ENCODE data around the gene GGT1. TPM values are rescaled to one million over a fixed set of nuclear protein-coding genes. Genes with fewer than 3 reads are reported as not detected.
"Not testable (repeated sequence)": the region's sequence is repeated elsewhere in the genome, so short reads cannot be mapped to it uniquely, and the experiment has no call there.

Gene GGT1
- polyA plus RNA-seq (2011; rRNA removed), result 4.8 and 5.0 TPM in 2 replicates
- 2.5 and 3.3 TPM in 2 replicates for polyA minus RNA-seq (2011; rRNA and poly(A)+ RNA removed)

- H3K9me3 ChIP-seq (ENCODE audit: control insufficient read depth, insufficient read depth, low read length); CTCF ChIA-PET; DNase-seq (ENCODE audit: low read depth, low spot score); POLR2A ChIA-PET; H3K4me3 ChIP-seq (ENCODE audit: low read depth, low read length); H3K27me3 ChIP-seq (ENCODE audit: control insufficient read depth, insufficient read depth, low read length); H3K27ac ChIP-seq (ENCODE audit: low read depth, low read length): not testable (repeated sequence)
Measured at GRCh38 chr22:24602847-24603769, at the start of gene GGT1. TSS of gene GGT1 (plus strand) at chr22:24603193. CDS start at chr22:24611082, 7,889 bp downstream.

GRCh38 chr22:24553597-24554312 lies 49.2 kb upstream of the GGT1 start:
- Histone ChIP-seq H3K27ac (ENCODE audit: low read depth, low read length) (peak overlapping the region; percentile 89), H3K9me3 (ENCODE audit: control insufficient read depth, insufficient read depth, low read length) (no peaks in the 10 kb centered on the region; the same call in 1 of the 2 replicates), H3K27me3 (ENCODE audit: control insufficient read depth, insufficient read depth, low read length) (no peaks in the 10 kb centered on the region), H3K4me3 (ENCODE audit: low read depth, low read length) (peak overlapping the region; percentile 85)
- CTCF ChIA-PET, result no interaction called here
- no peak for TF ChIP-seq CTCF (IDR thresholded peaks at IDR 0.05; ENCODE audit: low read depth, low read length)
- POLR2A ChIA-PET, result interaction anchor here (2.8 kb wide), 1 partner anchor 9 kb away, joined by 8 read pairs; no protein-coding TSS in a partner anchor
- DNase-seq (ENCODE audit: low read depth, low spot score), result no peak

- Histone ChIP-seq H3K27me3 (ENCODE audit: control insufficient read depth, insufficient read depth, low read length) (no peaks in the 10 kb centered on the region), H3K9me3 (ENCODE audit: control insufficient read depth, insufficient read depth, low read length) (no peaks in the 10 kb centered on the region; the same call in 1 of the 2 replicates), H3K4me3 (ENCODE audit: low read depth, low read length) (peak within 1 kb of the TSS; percentile 96), H3K27ac (ENCODE audit: low read depth, low read length) (peak within 1 kb of the TSS; percentile 92)
- DNase-seq (ENCODE audit: low read depth, low spot score), result no peak
- ChIA-PET CTCF (no interaction called here), POLR2A (interaction anchor here (0.6 to 2.8 kb wide), 5 partner anchors 9 to 29 kb away, joined by 3 to 8 read pairs (median 5); no protein-coding TSS in a partner anchor)
- no peak for TF ChIP-seq CTCF (IDR thresholded peaks at IDR 0.05; ENCODE audit: low read depth, low read length)
Measured at GRCh38 chr22:24554313-24555164, 48.5 kb upstream of the GGT1 start, which contains the start of gene GUCD1. TSS of gene GUCD1 (minus strand) at chr22:24555138. CDS start at chr22:24554991, 147 bp downstream.

GRCh38 chr22:24555165-24556039 lies 47.6 kb upstream of the GGT1 start, which contains the start of gene SNRPD3:
TSS of gene SNRPD3 (plus strand) at chr22:24555999. CDS start at chr22:24557675, 1,676 bp downstream.
- Histone ChIP-seq H3K27me3 (ENCODE audit: control insufficient read depth, insufficient read depth, low read length) (no peaks in the 10 kb centered on the region), H3K9me3 (ENCODE audit: control insufficient read depth, insufficient read depth, low read length) (no peaks in the 10 kb centered on the region; the same call in 1 of the 2 replicates), H3K27ac (ENCODE audit: low read depth, low read length) (peak within 1 kb of the TSS; percentile 92), H3K4me3 (ENCODE audit: low read depth, low read length) (peak within 1 kb of the TSS; percentile 96)
- ChIA-PET POLR2A (interaction anchor here (0.6 to 2.8 kb wide), 10 partner anchors 9 to 391 kb away, joined by 3 to 8 read pairs (median 4); partner anchors contain the start of gene ADORA2A), CTCF (no interaction called here)
- peak; percentile 97 for DNase-seq (ENCODE audit: low read depth, low spot score)
- TF ChIP-seq CTCF (IDR thresholded peaks at IDR 0.05; ENCODE audit: low read depth, low read length), result peak; percentile 37

Measured in AG04450 (cell line).